HG02840 (cell line): ENCODE results near the gene TRIOBP.
"Not testable (repeated sequence)": the region's sequence is repeated elsewhere in the genome, so short reads cannot be mapped to it uniquely, and the experiment has no call there.

Experiments used
- ATAC-seq: cut with Tn5 transposase; IDR thresholded peaks from one replicate; pipeline ENCODE4 v1.9.1; 2021; ENCODE audit warnings: mild to moderate bottlenecking, moderate library complexity, moderate number of reproducible peaks; ENCODE audit not compliant: unreplicated experiment, low FRiP score

Gene TRIOBP

GRCh38 chr22:37696657-37697537, at the start of gene TRIOBP:
TSS of gene TRIOBP (plus strand) at chr22:37697048. CDS start at chr22:37701366, 4,318 bp downstream.
- peak; percentile 80 for ATAC-seq

GRCh38 chr22:37647317-37647716, 49.5 kb upstream of the TRIOBP start:
- ATAC-seq = no peak

GRCh38 chr22:37647928-37648327, 48.9 kb upstream of the TRIOBP start:
- ATAC-seq = no peak

GRCh38 chr22:37650463-37651136, 46.2 kb upstream of the TRIOBP start:
- ATAC-seq = no peak

- no peak for ATAC-seq
These were observed 42.1 kb upstream of the TRIOBP start for GRCh38 chr22:37654563-37655251.

GRCh38 chr22:37655252-37655563, 41.6 kb upstream of the TRIOBP start:
- no peak for ATAC-seq

- ATAC-seq = not testable (repeated sequence)
These were observed 40.3 kb upstream of the TRIOBP start for GRCh38 chr22:37656583-37656982.

- no peak for ATAC-seq
These were observed 39.2 kb upstream of the TRIOBP start for GRCh38 chr22:37657590-37658132.

GRCh38 chr22:37658133-37659065, 38.4 kb upstream of the TRIOBP start, which contains the start of gene PDXP:
TSS of gene PDXP (plus strand) at chr22:37658723. CDS start at chr22:37658783, 60 bp downstream.
- peak; percentile 80 for ATAC-seq

- peak; percentile 11 for ATAC-seq
These were observed 37.6 kb upstream of the TRIOBP start for GRCh38 chr22:37659066-37659896.

GRCh38 chr22:37659897-37660708, 36.7 kb upstream of the TRIOBP start:
- no peak for ATAC-seq

GRCh38 chr22:37660709-37661045, 36.2 kb upstream of the TRIOBP start:
- no peak for ATAC-seq

- no peak for ATAC-seq
These were observed 35.5 kb upstream of the TRIOBP start for GRCh38 chr22:37661160-37661924.

GRCh38 chr22:37662039-37662438, 34.8 kb upstream of the TRIOBP start:
- no peak for ATAC-seq

- ATAC-seq = no peak
These were observed 33.2 kb upstream of the TRIOBP start for GRCh38 chr22:37663521-37664140.

- ATAC-seq = no peak
These were observed 32.4 kb upstream of the TRIOBP start for GRCh38 chr22:37664249-37665101.
